ENCODE results near the gene BHLHE23. TPM values are rescaled to one million over a fixed set of nuclear protein-coding genes. Genes with fewer than 3 reads are reported as not detected.

BHLHE23 gene
- total RNA-seq, 3 donors from 2014 or later = not detected

- Histone ChIP-seq H3K27ac (no peak overlapping the region), H3K9me3 (no peaks in the 10 kb centered on the region), H3K4me3 (no peak overlapping the region), H3K36me3 (no peaks in the 10 kb centered on the region), H3K4me1 (no peaks in the 10 kb centered on the region), H3K27me3 (peaks cover 0 to 62% of the 10 kb centered on the region in 2 donors)
- no peak for TF ChIP-seq POLR2A (IDR thresholded peaks at IDR 0.05)
- no peak for TF ChIP-seq CTCF (IDR thresholded peaks at IDR 0.05)
- no peak for TF ChIP-seq POLR2AphosphoS5 (IDR thresholded peaks at IDR 0.05)
- DNase-seq (ENCODE audit: low spot score in 2 of 2) = no peak
- intact Hi-C loops (cut with DNase I; ENCODE audit: low total_unique reads) = loop anchor here (5.0 kb wide), 1 partner anchor 701 kb away; no protein-coding TSS in a partner anchor
These were observed 36.8 kb upstream of the BHLHE23 start for GRCh38 chr20:63043348-63044203.

GRCh38 chr20:63042448-63043071, 35.8 kb upstream of the BHLHE23 start:
- Histone ChIP-seq H3K4me3 (no peak overlapping the region), H3K27me3 (peaks cover 0 to 71% of the 10 kb centered on the region in 2 donors), H3K36me3 (no peaks in the 10 kb centered on the region), H3K4me1 (no peaks in the 10 kb centered on the region), H3K9me3 (no peaks in the 10 kb centered on the region), H3K27ac (no peak overlapping the region)
- intact Hi-C loops (cut with DNase I; ENCODE audit: low total_unique reads) = loop anchor here (5.0 kb wide), 1 partner anchor 700 kb away; no protein-coding TSS in a partner anchor
- no peak for DNase-seq (ENCODE audit: low spot score in 2 of 2)
- TF ChIP-seq POLR2AphosphoS5 (IDR thresholded peaks at IDR 0.05) (no peak), CTCF (IDR thresholded peaks at IDR 0.05) (no peak), POLR2A (IDR thresholded peaks at IDR 0.05) (no peak)

GRCh38 chr20:63041776-63042175, 35.0 kb upstream of the BHLHE23 start:
- Histone ChIP-seq H3K36me3 (no peaks in the 10 kb centered on the region), H3K9me3 (no peaks in the 10 kb centered on the region), H3K4me3 (no peak overlapping the region), H3K4me1 (no peaks in the 10 kb centered on the region), H3K27ac (no peak overlapping the region), H3K27me3 (peaks cover 0 to 77% of the 10 kb centered on the region in 2 donors)
- TF ChIP-seq POLR2A (IDR thresholded peaks at IDR 0.05) (no peak), POLR2AphosphoS5 (IDR thresholded peaks at IDR 0.05) (no peak), CTCF (IDR thresholded peaks at IDR 0.05) (no peak)
- DNase-seq (ENCODE audit: low spot score in 2 of 2) = no peak
- intact Hi-C loops (cut with DNase I; ENCODE audit: low total_unique reads) = loop anchor here (5.0 kb wide), 1 partner anchor 699 kb away; no protein-coding TSS in a partner anchor

- no peaks in the 10 kb centered on the region for H3K36me3 ChIP-seq
- H3K27ac ChIP-seq = no peak overlapping the region
- no peaks in the 10 kb centered on the region for H3K4me1 ChIP-seq
- no peak overlapping the region for H3K4me3 ChIP-seq
- TF ChIP-seq CTCF (IDR thresholded peaks at IDR 0.05) = no peak
- no peak for TF ChIP-seq POLR2A (IDR thresholded peaks at IDR 0.05)
- no peak for TF ChIP-seq POLR2AphosphoS5 (IDR thresholded peaks at IDR 0.05)
- DNase-seq (ENCODE audit: low spot score in 2 of 2) = no peak
- no peaks in the 10 kb centered on the region for H3K9me3 ChIP-seq
- peaks cover 0 to 74% of the 10 kb centered on the region in 2 donors for H3K27me3 ChIP-seq
- intact Hi-C loops (cut with DNase I; ENCODE audit: low total_unique reads) = no loop called here
These were observed 31.0 kb upstream of the BHLHE23 start for GRCh38 chr20:63037669-63038268.
